ENCODE measurements around the gene DCPS.
A peak's percentile ranks its signal among the peaks of the same experiment; 100 is the strongest.
"Not testable (repeated sequence)": the region's sequence is repeated elsewhere in the genome, so short reads cannot be mapped to it uniquely, and the experiment has no call there.

Gene DCPS

DNA sequence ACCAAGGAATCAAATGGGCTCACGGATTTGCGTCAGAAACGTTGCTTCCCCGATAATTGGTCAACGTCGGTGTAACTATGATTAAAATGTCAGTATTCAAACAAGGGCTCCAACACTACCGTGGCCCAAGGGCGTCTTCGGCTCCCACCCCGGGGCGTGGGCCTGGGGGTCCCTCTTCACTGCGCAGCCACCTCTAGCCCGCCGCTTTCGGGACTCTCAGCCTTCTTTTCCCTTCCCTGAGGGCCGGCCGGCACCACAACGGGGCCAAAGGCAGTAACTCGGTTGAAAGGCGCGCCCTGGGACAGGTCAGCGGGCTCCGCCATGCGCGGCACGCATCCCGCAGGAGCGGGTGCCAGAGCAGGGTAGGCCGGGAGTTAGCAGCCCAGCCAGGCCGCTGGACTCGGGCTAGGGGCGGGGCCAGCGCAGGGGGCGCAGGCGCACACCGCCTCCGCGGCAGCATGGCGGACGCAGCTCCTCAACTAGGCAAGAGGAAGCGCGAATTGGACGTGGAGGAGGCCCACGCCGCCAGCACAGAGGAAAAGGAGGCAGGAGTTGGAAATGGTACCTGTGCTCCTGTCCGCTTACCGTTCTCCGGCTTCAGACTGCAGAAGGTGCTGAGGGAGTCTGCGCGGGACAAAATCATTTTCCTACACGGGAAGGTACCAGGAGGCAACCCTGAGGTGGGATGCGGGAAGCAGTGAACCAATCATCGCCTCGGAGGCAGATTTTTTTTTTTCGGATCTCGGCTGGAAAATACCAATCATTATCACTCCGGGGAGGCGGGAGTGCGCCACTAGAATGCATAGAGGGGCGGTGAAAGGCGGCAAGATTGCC, at the start of gene DCPS:
Gene DCPS (plus strand): TSS at position 438 of the 834 bp plus-strand sequence. CDS start 21 bp downstream, at position 459.
- DNase-seq, result peak; percentile 98 to 99

DNA sequence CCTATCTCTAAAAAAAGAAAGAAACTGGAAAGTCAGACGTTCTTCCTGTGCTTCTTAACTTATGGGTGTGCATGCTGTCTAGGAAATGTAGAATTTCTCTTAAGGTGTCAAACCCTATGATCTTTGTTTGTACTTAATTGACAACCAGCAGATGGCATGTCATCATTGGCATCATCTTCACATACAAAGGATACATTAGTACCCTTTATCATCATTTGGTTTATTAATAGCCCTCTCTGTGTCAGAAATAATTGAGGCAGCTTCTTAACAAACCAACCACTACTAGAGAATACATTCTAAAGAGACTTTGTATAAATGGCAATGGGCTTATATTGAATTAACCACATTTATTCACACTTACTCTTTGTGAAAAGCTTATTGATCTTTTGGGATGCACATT, 49.0 kb upstream of the DCPS start:
- DNase-seq, result no peak

- DNase-seq, result not testable (repeated sequence)
Measured at GRCh38 chr11:126255507-126255906, 48.4 kb upstream of the DCPS start.

DNA sequence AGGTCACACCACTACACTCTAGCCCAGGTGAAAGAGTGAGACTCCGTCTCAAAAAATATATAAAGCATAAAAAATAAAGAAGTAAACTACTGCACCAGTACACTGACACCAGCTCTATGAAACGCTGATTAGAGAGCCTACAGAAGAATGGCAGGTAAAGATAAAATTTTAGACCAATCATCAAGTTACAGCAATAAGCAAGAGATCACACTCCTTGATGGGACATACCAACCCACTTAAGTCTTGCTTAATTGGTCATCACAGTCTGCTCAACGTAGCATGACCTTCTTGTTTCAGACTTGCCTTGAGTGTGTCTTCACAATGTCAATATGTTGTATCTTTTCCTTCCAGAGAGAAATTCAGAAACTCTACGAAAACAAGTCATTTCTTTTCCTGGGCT, 47.6 kb upstream of the DCPS start:
- DNase-seq, result no peak

DNA sequence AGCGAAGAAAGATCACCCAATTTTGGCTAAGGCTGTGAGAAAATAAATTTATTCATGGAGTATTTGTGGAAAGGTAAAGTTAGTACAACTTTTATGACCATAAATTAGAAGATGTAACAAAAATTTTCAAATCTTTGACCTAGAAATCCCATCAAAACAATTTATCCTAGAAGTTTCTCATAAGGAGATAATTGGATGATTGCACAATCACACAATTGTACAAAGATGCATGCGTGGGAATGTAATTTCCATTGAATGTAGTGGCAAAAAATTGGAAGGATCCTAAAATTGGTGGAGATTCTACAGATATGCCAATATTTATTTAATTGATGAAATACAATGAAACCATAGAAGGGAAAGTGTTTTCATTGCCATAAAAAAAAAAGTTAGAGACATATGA, 46.7 kb upstream of the DCPS start:
- DNase-seq, result no peak

DNA sequence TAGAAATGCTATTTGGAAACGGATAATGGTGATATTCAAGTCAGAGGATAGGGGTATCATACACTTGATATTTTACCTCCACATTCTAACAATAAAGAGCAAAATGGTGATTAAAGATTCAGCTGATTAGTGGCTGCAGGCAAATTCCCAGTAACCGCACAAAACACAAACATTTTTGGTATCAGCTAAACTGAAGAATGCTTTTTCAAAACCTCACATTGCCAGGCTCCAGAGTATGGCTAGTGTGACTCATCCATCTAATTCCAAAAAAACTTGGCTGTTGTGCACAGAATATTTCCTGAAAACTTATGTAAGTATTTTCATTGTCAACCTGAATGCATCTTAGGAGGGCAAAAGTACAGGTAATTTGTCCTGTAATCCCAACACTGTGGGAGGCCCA, 46.1 kb upstream of the DCPS start:
- no peak for DNase-seq

GRCh38 chr11:126262216-126262615, 41.6 kb upstream of the DCPS start:
- DNase-seq, result no peak

DNA sequence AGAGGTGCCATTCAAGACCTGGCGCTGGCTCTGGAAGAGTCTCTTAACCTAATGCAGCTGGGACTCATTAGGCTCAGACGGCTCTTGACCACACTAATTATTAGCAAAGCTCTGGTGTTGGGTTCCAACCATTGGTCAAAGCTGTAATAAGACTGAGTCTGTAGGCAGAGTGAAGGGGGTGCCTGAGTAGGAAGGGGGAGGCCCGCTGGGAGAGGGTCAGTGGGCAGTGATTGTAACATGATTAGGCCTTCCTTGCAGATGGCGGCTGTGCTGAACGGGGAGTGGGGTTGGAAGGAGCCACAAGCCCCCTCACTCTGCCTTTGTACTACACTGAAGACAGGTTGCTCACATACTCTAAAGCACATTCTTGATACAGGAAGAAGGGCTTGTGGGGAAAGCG, 40.4 kb upstream of the DCPS start:
- no peak for DNase-seq

DNA sequence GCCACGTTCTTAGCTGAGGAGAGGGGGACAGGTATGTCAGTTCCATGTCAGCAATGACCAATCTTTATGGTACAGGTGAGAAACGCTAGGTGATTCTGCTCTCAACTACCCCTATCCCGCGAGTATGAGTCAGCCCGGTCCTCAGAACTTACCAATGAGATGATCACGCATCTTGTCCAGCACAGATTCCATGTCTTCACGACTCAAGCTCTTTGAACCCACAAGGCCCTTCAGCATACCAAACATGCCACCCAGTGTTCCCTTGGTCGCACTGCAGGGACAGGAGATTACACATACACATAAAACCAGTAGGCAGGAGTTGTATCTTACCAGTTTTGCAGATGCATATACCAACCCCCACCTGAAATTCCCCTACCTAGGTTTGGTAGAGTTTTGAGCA, 38.0 kb upstream of the DCPS start:
- DNase-seq, result no peak

DNA sequence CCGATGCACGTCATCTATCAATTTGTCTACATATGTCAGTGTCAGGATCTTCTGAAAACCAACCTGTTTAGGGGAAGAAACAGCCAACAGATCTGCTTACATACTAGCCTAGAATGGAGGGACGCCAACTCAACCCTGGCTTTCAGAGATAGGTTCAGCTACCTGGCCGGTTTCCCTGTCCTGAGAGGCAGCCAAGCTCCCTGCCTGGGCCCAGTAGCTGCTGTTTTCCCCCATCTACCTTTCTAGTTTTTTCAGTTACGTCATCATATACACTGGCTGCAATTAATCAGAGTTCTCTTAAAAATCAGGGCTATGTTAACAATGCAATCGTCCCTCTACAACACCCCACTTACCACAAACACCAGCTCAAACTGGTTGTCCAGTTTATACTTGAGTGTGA, 36.2 kb upstream of the DCPS start:
- no peak for DNase-seq

GRCh38 chr11:126268361-126268707, 35.5 kb upstream of the DCPS start:
- DNase-seq, result no peak

DNA sequence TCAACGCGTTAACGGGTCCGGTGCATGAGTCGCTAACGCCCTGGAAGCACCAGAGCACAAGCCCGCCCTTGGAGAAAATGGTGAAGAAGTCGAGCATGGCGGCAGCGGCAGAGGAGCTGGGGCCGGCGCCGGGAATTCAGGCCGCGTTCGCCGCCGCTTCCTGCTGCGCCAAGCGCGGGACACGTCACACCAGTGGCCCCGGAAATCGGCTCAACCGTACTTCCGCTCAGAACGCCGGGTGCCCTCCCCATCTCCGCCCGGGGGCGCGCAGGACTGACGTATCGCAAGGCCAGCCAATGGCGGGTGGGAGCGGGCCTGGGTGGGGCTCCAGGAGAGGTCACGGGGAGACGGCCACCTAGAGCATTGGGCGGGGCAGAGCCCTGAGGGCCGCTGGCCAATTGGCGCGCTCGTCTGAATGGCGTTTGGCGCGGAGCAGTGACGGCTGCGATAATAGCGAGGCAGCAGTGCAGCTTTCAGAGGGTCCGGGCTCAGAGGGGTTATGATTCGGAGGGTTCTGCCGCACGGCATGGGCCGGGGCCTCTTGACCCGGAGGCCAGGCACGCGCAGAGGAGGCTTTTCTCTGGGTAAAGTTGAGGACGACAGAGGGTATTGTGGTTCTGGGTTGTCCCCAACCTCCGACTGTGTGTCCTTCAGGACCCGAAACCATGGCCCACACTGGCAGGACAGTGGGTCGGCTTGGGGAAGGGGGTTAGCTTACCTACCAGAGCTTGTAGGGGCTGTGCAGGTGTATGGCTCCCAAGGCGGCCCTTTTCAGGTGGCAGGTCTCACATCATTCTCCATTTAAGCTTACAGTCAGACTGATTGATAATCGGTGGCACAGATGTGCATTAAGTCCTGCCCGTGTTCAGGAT, 34.9 kb upstream of the DCPS start, which contains the start of the genes FOXRED1 and SRPRA:
Gene FOXRED1 (plus strand): TSS at position 447 of the 872 bp plus-strand sequence. CDS start 53 bp downstream, at position 500.
Gene SRPRA (minus strand): TSS at position 188 of the 872 bp plus-strand sequence. CDS start 91 bp downstream, at position 97.
- DNase-seq, result peak; percentile 99 to 100

- DNase-seq, result no peak
Measured at GRCh38 chr11:126277322-126277721, 26.5 kb upstream of the DCPS start.

GRCh38 chr11:126277780-126278179, 26.1 kb upstream of the DCPS start:
- no peak for DNase-seq

DNA sequence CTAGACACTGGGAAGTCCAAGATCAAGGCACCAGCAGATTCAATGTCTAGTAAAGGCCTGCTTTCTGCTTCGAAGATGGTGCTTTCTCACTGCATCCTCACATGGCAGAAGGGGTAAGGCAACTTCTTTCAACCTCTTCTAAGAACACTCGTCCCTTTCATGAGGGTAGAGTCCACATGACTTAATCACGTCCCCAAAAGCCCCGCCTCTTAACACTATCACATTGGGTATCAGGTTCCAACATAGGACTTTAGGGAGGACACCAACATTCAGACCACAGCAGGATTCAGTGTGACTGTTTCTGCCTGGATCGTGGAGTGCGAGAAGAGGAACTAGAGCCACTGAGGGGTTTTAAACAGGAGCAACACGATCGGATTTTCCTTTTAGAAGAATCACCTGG, 24.7 kb upstream of the DCPS start:
- no peak for DNase-seq

- no peak for DNase-seq
Measured at GRCh38 chr11:126280595-126280994, 23.3 kb upstream of the DCPS start.

DNA sequence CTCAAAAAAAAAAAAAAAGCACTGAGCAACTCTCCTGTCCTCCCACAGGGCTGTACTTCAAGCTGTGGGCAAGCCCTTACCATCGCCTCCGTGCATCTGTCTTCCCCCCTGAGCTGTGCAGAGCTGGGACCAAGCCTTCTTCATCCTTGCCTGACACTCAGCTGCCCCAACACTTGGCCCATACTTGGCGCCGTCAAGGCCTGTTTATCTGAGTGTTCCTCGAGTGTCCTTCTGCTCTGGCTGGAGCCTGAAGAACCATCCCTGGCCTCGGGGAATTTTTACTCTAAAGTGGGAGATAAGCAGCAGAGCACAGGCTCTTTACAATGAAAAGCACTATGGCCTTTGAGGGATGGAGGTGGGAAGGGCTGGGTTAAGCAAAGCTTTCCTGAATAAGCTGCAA, 22.6 kb upstream of the DCPS start:
- no peak for DNase-seq

- DNase-seq, result no peak
Measured at GRCh38 chr11:126281666-126282175, 22.1 kb upstream of the DCPS start.

DNA sequence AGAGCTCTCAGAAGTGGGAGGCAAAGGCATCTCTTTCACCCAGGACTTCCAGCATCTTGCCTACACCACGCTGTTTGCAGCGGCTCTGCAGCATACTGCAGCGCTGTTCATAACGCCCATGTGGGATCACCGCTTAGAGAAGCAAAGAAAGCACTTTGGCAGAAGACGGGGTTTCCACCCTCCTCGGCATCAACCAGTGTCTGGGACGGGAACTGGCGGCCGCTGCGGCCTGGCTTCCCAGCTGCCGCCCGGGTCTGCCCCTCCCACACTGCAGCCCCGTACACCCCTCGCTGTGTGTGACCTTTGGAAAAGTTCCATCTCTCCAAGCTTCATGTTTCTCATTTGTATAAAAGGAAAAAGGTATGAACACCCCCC, 21.5 kb upstream of the DCPS start:
- peak; percentile 43 to 83 for DNase-seq

GRCh38 chr11:126282736-126283591, 20.9 kb upstream of the DCPS start, which contains the start of gene TIRAP:
Gene TIRAP (plus strand): TSS chr11:126283093. CDS start chr11:126290895, 7,802 bp downstream.
- peak; percentile 61 to 91 for DNase-seq

DNA sequence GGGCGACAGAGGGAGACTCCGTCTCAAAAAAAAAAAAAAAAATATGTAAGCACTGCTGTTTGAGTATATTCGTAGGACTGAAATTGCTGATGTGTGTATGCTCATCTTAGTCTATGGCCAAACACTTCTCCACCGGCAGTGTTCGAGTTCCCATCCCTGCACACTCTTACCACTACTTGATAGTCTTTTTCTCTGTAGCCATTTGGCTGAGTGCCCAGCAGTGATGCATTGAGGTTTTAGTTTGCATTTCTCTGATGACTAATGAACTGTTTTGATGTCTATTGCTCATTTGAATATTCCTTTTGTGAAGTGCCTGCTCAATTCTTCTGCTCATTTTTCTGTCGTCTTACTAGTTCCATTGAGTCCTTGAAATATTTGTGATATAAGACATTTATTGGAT, 19.0 kb upstream of the DCPS start:
- DNase-seq, result peak; percentile 93 to 96

- DNase-seq, result no peak
Measured at GRCh38 chr11:126288237-126288636, 15.6 kb upstream of the DCPS start.

DNA sequence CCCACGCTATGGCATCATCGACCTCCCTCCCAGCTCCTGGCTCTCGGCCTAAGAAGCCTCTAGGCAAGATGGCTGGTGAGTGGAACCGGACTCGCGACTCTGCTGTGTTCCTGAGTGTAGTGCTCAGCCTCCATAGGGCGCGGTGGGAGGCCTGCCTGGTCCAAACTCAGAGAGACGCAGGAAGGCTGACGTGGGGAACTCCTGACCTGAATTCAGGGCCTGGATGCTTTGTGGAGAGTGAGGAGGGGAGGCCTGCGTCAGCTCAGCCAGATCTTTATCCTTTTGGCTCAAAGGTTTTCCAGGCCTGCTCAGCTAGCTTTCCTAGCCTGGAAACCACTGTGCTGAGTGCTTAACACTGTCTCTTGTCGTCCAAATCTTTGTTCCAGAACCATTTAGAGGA, 13.0 kb upstream of the DCPS start:
- DNase-seq, result no peak
